ENCODE measurements around the gene SSC5D.

The SSC5D gene

GRCh38 chr19:55535965-55536350 lies 47.7 kb downstream of the SSC5D start:
- no peak for TF ChIP-seq CTCF (IDR thresholded peaks at IDR 0.05)

GRCh38 chr19:55536366-55536765 lies 48.1 kb downstream of the SSC5D start:
- no peak for TF ChIP-seq CTCF (IDR thresholded peaks at IDR 0.05)

DNA sequence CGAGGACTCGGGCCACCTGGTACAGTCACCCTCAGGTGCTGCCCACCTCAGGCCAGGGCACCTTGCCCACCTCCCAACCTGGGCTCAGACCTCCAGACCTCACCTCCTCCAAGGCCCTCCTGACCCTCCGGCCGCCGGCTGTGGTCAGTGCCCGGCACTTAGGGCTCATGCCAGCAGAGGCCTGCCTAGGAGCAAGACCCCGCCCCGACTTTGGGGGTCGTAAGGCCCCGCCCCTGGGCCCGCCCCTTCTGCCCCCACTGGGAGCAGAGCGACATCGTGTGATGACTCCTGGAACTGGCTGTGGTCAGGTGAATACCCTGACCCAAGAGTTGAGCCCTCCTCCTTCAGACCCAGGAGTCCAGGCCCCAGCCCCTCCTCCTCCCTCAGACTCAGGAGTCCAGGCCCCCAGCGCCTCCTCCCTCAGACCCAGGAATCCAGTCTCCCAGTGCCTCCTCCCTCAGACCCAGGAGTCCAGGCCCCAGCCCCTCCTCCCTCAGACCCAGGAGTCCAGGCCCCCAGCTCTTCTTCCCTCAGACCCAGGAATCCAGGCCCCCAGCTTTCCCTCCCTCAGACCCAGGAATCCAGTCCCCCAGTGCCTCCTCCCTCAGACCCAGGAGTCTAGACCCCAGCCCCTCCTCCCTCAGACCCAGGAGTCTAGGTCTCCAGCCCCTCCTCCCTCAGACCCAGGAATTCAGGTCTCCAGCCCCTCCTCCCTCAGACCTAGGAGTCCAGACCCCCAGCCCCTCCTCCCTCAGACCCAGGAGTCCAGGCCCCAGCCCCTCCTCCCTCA lies 48.9 kb downstream of the SSC5D start, which contains the start of gene SBK2:
SBK2 (minus strand) TSS at position 183 of the 790 bp plus-strand sequence. CDS start 839 bp downstream, outside the sequence.
- no peak for TF ChIP-seq CTCF (IDR thresholded peaks at IDR 0.05)

- TF ChIP-seq CTCF (IDR thresholded peaks at IDR 0.05) = no peak
Measured at GRCh38 chr19:55537741-55538111, 49.5 kb downstream of the SSC5D start.

DNA sequence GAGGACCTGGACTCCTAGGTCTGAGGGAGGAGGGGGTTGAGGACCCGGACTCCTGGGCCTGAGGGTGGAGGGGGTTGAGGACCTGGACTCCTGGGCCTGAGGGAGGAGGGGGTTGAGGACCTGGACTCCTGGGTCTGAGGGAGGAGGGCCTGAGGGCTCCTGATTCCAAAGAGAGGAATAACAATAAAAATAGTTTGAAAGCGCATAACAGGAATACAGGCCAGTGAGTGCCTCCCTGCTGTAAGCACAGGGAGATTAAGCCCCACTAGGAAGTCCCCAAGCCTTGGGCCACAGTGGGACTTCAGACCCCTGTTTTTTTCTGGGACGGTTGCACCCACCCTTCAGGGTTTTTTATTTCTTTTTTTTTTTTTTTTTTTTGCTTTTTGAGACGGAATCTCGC lies 49.9 kb downstream of the SSC5D start:
- TF ChIP-seq CTCF (IDR thresholded peaks at IDR 0.05) = no peak

DNA sequence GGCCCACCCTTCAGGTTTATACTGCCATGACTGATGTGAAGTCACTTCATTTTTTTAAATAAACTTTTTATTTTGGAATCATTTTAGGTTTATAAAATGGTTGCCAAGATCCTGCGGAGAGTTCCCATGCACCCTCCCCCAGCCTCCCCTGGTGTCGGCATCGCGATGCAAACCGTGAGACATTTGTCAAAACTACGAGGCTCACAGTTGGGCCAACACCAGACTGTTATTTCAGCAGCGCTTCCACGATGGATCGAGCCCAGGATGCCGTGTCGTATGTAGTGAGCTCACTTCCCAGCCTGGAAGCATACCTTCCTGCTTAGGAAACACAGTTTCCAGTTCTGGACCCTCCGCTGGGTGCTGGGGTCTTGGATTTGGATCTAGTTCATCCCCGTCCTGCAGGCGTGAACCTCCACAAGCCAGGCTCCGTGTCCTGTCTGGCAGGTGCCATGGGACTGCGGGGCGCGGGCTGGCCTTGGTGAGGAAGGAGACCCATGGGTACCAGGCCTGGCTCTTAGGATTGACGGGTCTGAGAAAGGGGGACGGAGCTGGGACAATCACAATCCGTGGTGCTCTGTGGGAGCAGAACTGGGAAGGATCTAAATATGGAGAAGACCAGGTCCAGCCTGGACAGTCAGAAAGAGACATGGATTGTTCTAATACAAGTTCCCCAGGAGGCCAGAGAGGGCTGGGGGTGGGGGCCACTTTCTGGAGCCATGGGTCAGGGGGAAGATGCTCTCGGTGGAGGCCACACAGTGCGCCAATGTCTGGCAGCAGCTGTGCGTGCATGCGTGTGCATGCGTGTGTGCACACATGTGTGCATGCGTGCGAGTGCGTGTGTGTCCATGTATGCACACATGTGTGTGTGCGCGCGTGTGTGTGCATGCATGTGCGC lies 51.1 kb downstream of the SSC5D start:
- TF ChIP-seq CTCF (IDR thresholded peaks at IDR 0.05) = no peak

DNA sequence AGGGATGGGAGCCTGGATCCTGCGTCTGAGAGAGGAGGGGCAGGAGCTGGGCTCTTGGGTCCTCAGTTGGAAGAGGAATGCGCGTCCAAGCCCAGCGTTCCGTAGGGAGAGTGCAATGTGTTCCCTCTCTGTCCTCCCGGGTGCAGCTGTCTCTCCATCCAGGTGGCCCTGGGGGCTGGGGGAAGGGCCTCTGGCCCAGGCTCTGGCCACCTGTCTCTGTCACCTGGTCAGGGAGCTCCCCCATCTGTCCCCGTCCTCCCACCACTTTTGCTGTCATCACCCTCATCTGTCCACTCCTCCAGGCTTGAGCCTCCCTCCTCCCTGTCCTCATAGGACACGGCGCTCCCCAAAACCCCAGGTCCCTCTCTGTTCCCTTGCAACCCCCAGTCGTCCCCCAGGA lies 52.4 kb downstream of the SSC5D start:
- no peak for TF ChIP-seq CTCF (IDR thresholded peaks at IDR 0.05)
